H1 (cell line): ENCODE data around the gene CAMTA1. TPM values are rescaled to one million over a fixed set of nuclear protein-coding genes. Genes with fewer than 3 reads are reported as not detected.

Experiments used
- ATF2 ChIP-seq: IDR thresholded peaks from 2 replicates; pipeline ENCODE4 v1.6.1; 2012; ENCODE audit warnings: low read length, inconsistent platforms
- BACH1 ChIP-seq: IDR thresholded peaks from 2 replicates; pipeline ENCODE4 v1.6.1; 2012; ENCODE audit warnings: low read length, improper control_type of control experiment
- CHD7 ChIP-seq: fragments of 300-600 bp; sonication (generic); IDR thresholded peaks from 2 replicates; pipeline ENCODE4 v1.7.1; 2012; ENCODE audit warnings: low read length, moderate library complexity, mild to moderate bottlenecking, inconsistent platforms; ENCODE audit not compliant: insufficient replicate concordance
- FOSL1 ChIP-seq: IDR thresholded peaks from 2 replicates; pipeline ENCODE4 v1.6.1; 2011; ENCODE audit warnings: mild to moderate bottlenecking, low read depth, low read length, moderate library complexity; ENCODE audit not compliant: insufficient read depth
- GABPA ChIP-seq: IDR thresholded peaks from 2 replicates; pipeline ENCODE4 v1.6.1; 2011; ENCODE audit warnings: mild to moderate bottlenecking, low read length, moderate library complexity, borderline replicate concordance; ENCODE audit not compliant: insufficient read depth
- HDAC6 ChIP-seq: IDR thresholded peaks from one replicate; pipeline ENCODE4 v1.7.1; 2012; ENCODE audit warnings: low read depth, mild to moderate bottlenecking, inconsistent platforms, low read length, moderate library complexity
- SAP30 ChIP-seq: fragments of 300-600 bp; sonication (generic); IDR thresholded peaks from 2 replicates; pipeline ENCODE4 v1.7.1; 2012; ENCODE audit warnings: low read length, moderate library complexity, mild to moderate bottlenecking, inconsistent platforms; ENCODE audit not compliant: insufficient read depth, insufficient replicate concordance
- SIX5 ChIP-seq: IDR thresholded peaks from 2 replicates; pipeline ENCODE4 v1.6.1; 2011; ENCODE audit warnings: mild to moderate bottlenecking, low read depth, low read length
- SP4 ChIP-seq: IDR thresholded peaks from 2 replicates; pipeline ENCODE4 v1.6.1; 2012; ENCODE audit warnings: low read length, inconsistent platforms
- TAF1 ChIP-seq: IDR thresholded peaks from 2 replicates; pipeline ENCODE4 v1.6.1; 2011; ENCODE audit warnings: mild to moderate bottlenecking, low read depth, low read length
- YY1 ChIP-seq: IDR thresholded peaks from 2 replicates; pipeline ENCODE4 v1.6.1; 2011; ENCODE audit warnings: low read depth, mild to moderate bottlenecking, low read length
- polyA plus RNA-seq, 7 experiments: library from polyadenylated mRNA; depleted of rRNA in 3 of 7; stranded (reverse) in 5 of 7; unstranded in 2 of 7; fragments of >200 nt in 5 of 7; fragments of 200-250 nt in 2 of 7; gene quantifications; 1 replicate in 5 of 7; 2 replicates in 1 of 7; 4 replicates in 1 of 7; pipeline versions ENCODE4 v1.2.1 to v1.2.3, GENCODE V29; 2011 to 2013; ENCODE audit warnings: missing spikeins in 2 of 7, mixed read lengths in 2 of 7
- total RNA-seq: library from RNA; stranded (reverse); fragmentation: NEBNext Ultra II Directional; extraction: Animal tissue kit (Norgen Biotek cat#: 25700); gene quantifications from 2 replicates; pipeline ENCODE4 v1.2.1, GENCODE V29; 2021

CAMTA1 gene
- total and polyA plus RNA-seq, 2 of the 8 experiments (the other 6 are each of a cell fraction or from before 2014, with no cell fraction given) = 65.0 to 119 TPM

GRCh38 chr1:7076117-7076516 lies 290.9 kb downstream of the CAMTA1 start (continued):
- TF ChIP-seq CHD7 = no peak
- TF ChIP-seq GABPA = no peak
- TF ChIP-seq TAF1 = no peak
- TF ChIP-seq HDAC6 = no peak
- no peak for TF ChIP-seq ATF2
- no peak for TF ChIP-seq SIX5
- TF ChIP-seq YY1 = no peak
- TF ChIP-seq FOSL1 = no peak
- TF ChIP-seq SP4 = no peak
- no peak for TF ChIP-seq BACH1
- no peak for TF ChIP-seq SAP30
